Measurements from ENCODE around the gene KRTAP4-6. TPM values are rescaled to one million over a fixed set of nuclear protein-coding genes. Genes with fewer than 3 reads are reported as not detected.
"Not testable (repeated sequence)": the region's sequence is repeated elsewhere in the genome, so short reads cannot be mapped to it uniquely, and the experiment has no call there.

KRTAP4-6 gene
- total RNA-seq, 1 donor from 2014 or later, result not detected

DNA sequence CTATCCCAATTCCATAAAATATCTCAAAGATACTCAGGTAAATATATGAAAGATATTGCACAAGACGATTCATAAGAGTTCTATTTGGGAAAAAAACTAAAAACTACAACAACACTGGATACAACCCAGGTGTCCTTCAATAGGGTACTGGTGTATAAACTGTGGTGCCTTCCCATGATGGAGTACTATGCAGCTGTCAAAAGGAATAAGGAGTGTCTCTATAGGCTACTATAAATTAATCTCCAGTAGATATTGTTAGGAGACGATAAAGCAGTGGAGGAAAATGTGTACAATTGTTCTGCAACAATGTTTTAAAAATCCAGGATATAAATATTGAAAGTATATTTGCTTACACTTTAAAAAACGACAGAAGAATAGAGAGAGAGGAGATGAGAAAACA lies 13.9 kb downstream of the KRTAP4-6 start:
- H3K9me3 ChIP-seq, result no peaks in the 10 kb centered on the region
- H3K27me3 ChIP-seq (ENCODE audit: low read depth), result no peaks in the 10 kb centered on the region
- H3K27ac ChIP-seq, result no peak overlapping the region
- no peak for ATAC-seq
- no peak for TF ChIP-seq CTCF (IDR thresholded peaks at IDR 0.05)
- no peak overlapping the region for H3K4me3 ChIP-seq
- intact Hi-C loops (cut with DNase I), result no loop called here
- DNase-seq, result no peak
- no peaks in the 10 kb centered on the region for H3K36me3 ChIP-seq
- H3K4me1 ChIP-seq, result no peaks in the 10 kb centered on the region

DNA sequence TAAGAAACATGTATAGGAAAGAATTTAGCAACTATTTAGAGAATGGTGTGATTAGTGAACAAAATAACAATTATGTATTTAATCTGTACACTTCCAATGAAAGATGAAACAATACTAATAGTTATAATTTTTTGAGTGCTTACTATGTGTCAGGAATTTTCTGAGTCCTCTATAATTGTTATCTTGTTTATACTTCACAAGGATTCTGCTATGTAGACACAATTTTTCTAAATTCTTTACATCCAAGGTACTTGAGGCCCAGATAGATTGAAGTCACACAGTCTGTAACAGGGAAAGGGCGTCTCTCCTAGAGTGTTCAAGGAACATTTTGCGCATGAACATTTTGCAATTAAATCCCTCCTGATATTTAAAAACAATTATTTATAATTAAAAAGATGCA lies 15.3 kb downstream of the KRTAP4-6 start:
- no peak for DNase-seq
- H3K36me3 ChIP-seq, result no peaks in the 10 kb centered on the region
- no peak for ATAC-seq
- intact Hi-C loops (cut with DNase I), result no loop called here
- no peak overlapping the region for H3K27ac ChIP-seq
- H3K27me3 ChIP-seq (ENCODE audit: low read depth), result no peaks in the 10 kb centered on the region
- no peaks in the 10 kb centered on the region for H3K4me1 ChIP-seq
- TF ChIP-seq CTCF (IDR thresholded peaks at IDR 0.05), result no peak
- no peak overlapping the region for H3K4me3 ChIP-seq
- H3K9me3 ChIP-seq, result no peaks in the 10 kb centered on the region

- H3K36me3 ChIP-seq; ATAC-seq; intact Hi-C loops (cut with DNase I); DNase-seq; H3K4me1 ChIP-seq; H3K27me3 ChIP-seq (ENCODE audit: low read depth); H3K9me3 ChIP-seq; H3K4me3 ChIP-seq; H3K27ac ChIP-seq: not testable (repeated sequence)
Observed at GRCh38 chr17:41123991-41124371, 16.4 kb downstream of the KRTAP4-6 start, which contains the start of gene KRTAP4-12. KRTAP4-12 (minus strand) TSS chr17:41124182; CDS start chr17:41124122, 60 bp downstream.

DNA sequence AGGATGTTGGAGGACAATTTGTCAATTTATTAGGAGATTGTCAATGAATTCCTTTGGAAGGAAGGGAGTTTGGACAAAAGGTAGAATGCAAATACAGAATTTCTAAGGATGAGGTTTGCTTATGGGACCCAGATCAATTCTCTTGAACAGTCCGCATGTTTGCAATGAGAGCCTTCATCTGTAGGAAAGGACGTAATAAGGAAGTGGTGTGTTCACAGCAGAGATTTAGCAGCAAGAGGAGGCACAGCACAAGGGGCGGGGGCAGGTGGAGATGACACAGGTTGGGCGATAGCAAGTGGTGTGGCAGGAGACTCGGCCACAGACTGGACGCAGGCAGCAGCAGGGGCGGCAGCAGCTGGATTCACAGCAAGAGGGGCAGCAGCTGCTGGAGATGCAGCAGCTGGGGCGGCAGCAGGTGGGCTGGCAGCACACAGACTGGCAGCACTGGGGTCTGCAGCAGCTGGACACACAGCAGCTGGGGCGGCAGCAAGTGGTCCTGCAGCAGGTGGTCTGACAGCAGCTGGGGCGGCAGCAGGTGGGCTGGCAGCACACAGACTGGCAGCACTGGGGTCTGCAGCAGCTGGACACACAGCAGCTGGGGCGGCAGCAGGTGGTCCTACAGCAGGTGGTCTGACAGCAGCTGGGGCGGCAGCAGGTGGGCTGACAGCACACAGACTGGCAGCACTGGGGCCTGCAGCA lies 16.9 kb downstream of the KRTAP4-6 start:
- intact Hi-C loops (cut with DNase I); H3K27me3 ChIP-seq (ENCODE audit: low read depth); H3K27ac ChIP-seq; DNase-seq; H3K4me3 ChIP-seq; H3K36me3 ChIP-seq; ATAC-seq; H3K9me3 ChIP-seq; H3K4me1 ChIP-seq: not testable (repeated sequence)

DNA sequence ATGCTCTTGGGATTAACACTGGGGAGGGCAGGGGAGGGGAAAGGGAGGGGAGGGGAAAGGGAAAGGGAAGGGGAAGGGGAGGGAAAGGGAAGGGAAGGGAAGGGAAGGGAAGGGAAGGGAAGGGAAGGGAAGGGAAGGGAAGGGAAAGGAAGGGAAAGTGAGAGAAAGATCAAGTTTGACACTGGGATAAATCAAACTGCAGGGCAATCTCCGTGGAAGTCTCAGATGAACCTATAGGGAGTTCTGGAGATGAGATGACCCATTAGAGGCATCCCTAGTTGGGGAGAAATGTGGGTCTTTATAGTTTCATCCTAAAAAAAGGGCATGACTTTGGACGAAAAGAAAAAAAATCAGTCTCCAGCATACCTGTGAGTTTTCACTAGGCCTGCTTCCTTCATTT lies 18.6 kb downstream of the KRTAP4-6 start:
- Histone ChIP-seq H3K4me1 (no peaks in the 10 kb centered on the region), H3K27ac (no peak overlapping the region), H3K36me3 (no peaks in the 10 kb centered on the region), H3K9me3 (no peaks in the 10 kb centered on the region), H3K27me3 (ENCODE audit: low read depth) (no peaks in the 10 kb centered on the region), H3K4me3 (no peak overlapping the region)
- intact Hi-C loops (cut with DNase I), result no loop called here
- DNase-seq (no peak), ATAC-seq (no peak)
- no peak for TF ChIP-seq CTCF (IDR thresholded peaks at IDR 0.05)

DNA sequence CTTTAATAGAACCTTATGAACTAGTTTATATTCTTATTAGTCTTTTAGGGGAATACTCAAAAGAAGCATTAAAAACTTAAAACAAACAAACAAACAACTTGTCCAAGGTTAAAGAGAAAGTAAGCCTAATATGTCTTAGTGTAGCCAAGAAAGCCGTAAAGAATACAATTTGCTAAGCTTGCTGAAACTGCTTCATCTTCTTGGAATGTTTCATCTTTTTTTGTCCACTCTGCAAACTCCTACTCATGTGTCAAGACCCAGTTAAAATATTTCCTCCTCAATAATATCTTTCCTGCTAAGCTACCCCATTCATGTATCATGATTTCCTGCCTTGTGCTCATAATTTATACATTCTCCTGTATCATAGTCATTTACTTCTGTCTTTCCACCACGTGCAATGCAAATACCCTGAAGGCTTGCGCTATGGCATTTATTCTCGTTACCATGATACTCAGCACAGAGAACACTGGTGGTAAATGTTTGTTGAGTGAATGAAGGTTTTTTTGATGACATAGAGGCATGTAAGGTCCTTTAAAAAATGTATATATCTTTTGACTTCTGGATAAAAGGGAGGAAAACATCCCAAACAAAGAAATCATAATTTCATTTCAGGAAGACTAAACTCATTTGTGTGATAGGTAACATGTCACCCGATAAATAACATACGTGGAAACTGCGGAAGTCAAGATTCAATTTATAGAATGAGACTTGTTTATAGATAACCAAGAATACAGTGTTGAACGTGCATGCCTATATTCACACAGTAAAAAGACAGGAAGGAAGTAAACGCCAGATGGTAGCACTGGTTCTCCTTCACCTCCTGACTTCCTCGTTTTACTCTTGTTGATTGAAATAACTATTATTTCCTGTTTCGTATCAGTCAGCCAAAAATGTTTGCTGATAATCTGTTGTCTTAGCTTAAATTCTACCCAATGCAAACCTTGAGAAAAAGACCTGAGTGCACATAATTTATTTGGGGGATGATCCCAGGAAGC lies 20.4 kb downstream of the KRTAP4-6 start:
- not testable (repeated sequence) for H3K36me3 ChIP-seq

GRCh38 chr17:41118721-41119120 lies 21.6 kb downstream of the KRTAP4-6 start:
- no peak for TF ChIP-seq CTCF (IDR thresholded peaks at IDR 0.05)
- no peaks in the 10 kb centered on the region for H3K36me3 ChIP-seq
- H3K27ac ChIP-seq, result no peak overlapping the region
- H3K9me3 ChIP-seq, result no peaks in the 10 kb centered on the region
- ATAC-seq, result no peak
- H3K4me3 ChIP-seq, result no peak overlapping the region
- no peak for DNase-seq
- H3K27me3 ChIP-seq (ENCODE audit: low read depth), result peaks cover 8% of the 10 kb centered on the region
- intact Hi-C loops (cut with DNase I), result no loop called here
- H3K4me1 ChIP-seq, result no peaks in the 10 kb centered on the region

More for the DNA sequence above, 20.4 kb downstream of the KRTAP4-6 start:
- ATAC-seq; H3K9me3 ChIP-seq; H3K4me1 ChIP-seq; H3K27me3 ChIP-seq (ENCODE audit: low read depth); intact Hi-C loops (cut with DNase I); H3K4me3 ChIP-seq; H3K27ac ChIP-seq; DNase-seq: not testable (repeated sequence)

GRCh38 chr17:41117846-41118386 lies 22.4 kb downstream of the KRTAP4-6 start, which contains the start of gene KRTAP4-11:
KRTAP4-11 (minus strand) TSS chr17:41118373; CDS start chr17:41118315, 58 bp downstream.
- H3K4me3 ChIP-seq; intact Hi-C loops (cut with DNase I); H3K27ac ChIP-seq; H3K9me3 ChIP-seq; H3K27me3 ChIP-seq (ENCODE audit: low read depth); H3K4me1 ChIP-seq; DNase-seq; ATAC-seq; H3K36me3 ChIP-seq: not testable (repeated sequence)
